Panc1 (cell line): ENCODE data around the gene FUOM.

Source experiments
- CTCF ChIP-seq: fragments of 450-650 bp; IDR thresholded peaks from 2 replicates; pipeline ENCODE4 v1.5.1; 2017; ENCODE audit warnings: mild to moderate bottlenecking
- POLR2AphosphoS5 ChIP-seq: IDR thresholded peaks from 2 replicates; pipeline ENCODE4 v1.6.1; 2012; ENCODE audit warnings: mild to moderate bottlenecking, low read depth, low read length, moderate library complexity
- SIN3A ChIP-seq: IDR thresholded peaks from 2 replicates; pipeline ENCODE4 v1.6.1; 2012; ENCODE audit warnings: low read depth, mild to moderate bottlenecking, low read length, moderate library complexity, borderline replicate concordance; ENCODE audit not compliant: insufficient read depth

- no peak for TF ChIP-seq CTCF
- TF ChIP-seq SIN3A: no peak
- TF ChIP-seq POLR2AphosphoS5: no peak
These were observed 45.5 kb upstream of the FUOM start for GRCh38 chr10:133403359-133403758.
